Ishikawa (cell line): ENCODE results near the gene KBTBD2.
A peak's percentile ranks its signal among the peaks of the same experiment; 100 is the strongest.

Experiments
- CEBPB ChIP-seq: IDR thresholded peaks from 2 replicates; pipeline ENCODE4 v1.6.1; 2012
- CREB1 ChIP-seq: IDR thresholded peaks from 2 replicates; pipeline ENCODE4 v1.6.1; 2012; ENCODE audit warnings: low read depth
- EGR1 ChIP-seq: IDR thresholded peaks from 2 replicates; pipeline ENCODE4 v1.6.1; 2012
- EP300 ChIP-seq: IDR thresholded peaks from 2 replicates; pipeline ENCODE4 v1.6.1; 2012; ENCODE audit warnings: borderline replicate concordance
- FOXM1 ChIP-seq: IDR thresholded peaks from 2 replicates; pipeline ENCODE4 v1.6.1; 2012; ENCODE audit warnings: low read depth, borderline replicate concordance
- MAX ChIP-seq: IDR thresholded peaks from 2 replicates; pipeline ENCODE4 v1.6.1; 2012
- NFIC ChIP-seq: IDR thresholded peaks from 2 replicates; pipeline ENCODE4 v1.6.1; 2012
- RAD21 ChIP-seq: IDR thresholded peaks from 2 replicates; pipeline ENCODE4 v1.6.1; 2012; ENCODE audit warnings: low read depth
- REST ChIP-seq: IDR thresholded peaks from 2 replicates; pipeline ENCODE4 v1.6.1; 2012; ENCODE audit warnings: low read depth, mild to moderate bottlenecking
- TAF1 ChIP-seq: IDR thresholded peaks from 2 replicates; pipeline ENCODE4 v1.6.1; 2012; ENCODE audit warnings: low read depth, mild to moderate bottlenecking
- TCF12 ChIP-seq: IDR thresholded peaks from 2 replicates; pipeline ENCODE4 v1.6.1; 2012; ENCODE audit warnings: low read depth
- TEAD4 ChIP-seq: IDR thresholded peaks from 2 replicates; pipeline ENCODE4 v1.6.1; 2012
- USF1 ChIP-seq: IDR thresholded peaks from 2 replicates; pipeline ENCODE4 v1.6.1; 2012
- YY1 ChIP-seq: IDR thresholded peaks from 2 replicates; pipeline ENCODE4 v1.6.1; 2012; ENCODE audit warnings: low read depth
- ZBTB7A ChIP-seq: IDR thresholded peaks from 2 replicates; pipeline ENCODE4 v1.6.1; 2012; ENCODE audit warnings: low read depth

The KBTBD2 gene

GRCh38 chr7:32888505-32888904 is 3.1 kb downstream of the KBTBD2 start:
- no peak for TF ChIP-seq RAD21
- TF ChIP-seq TAF1: no peak
- TF ChIP-seq TEAD4: no peak
- TF ChIP-seq REST: no peak
- TF ChIP-seq CREB1: no peak
- no peak for TF ChIP-seq CEBPB
- no peak for TF ChIP-seq YY1
- TF ChIP-seq ZBTB7A: no peak
- TF ChIP-seq FOXM1: no peak
- TF ChIP-seq USF1: no peak
- no peak for TF ChIP-seq MAX
- TF ChIP-seq EGR1: no peak

GRCh38 chr7:32887395-32887794 is 4.2 kb downstream of the KBTBD2 start:
- TF ChIP-seq TAF1: no peak
- TF ChIP-seq RAD21: no peak
- no peak for TF ChIP-seq REST
- TF ChIP-seq MAX: no peak
- TF ChIP-seq ZBTB7A: no peak
- no peak for TF ChIP-seq CREB1
- TF ChIP-seq CEBPB: no peak
- TF ChIP-seq EP300: no peak
- no peak for TF ChIP-seq USF1
- TF ChIP-seq YY1: no peak
- TF ChIP-seq EGR1: no peak
- TF ChIP-seq FOXM1: no peak
- TF ChIP-seq TEAD4: no peak
- TF ChIP-seq TCF12: no peak
- no peak for TF ChIP-seq NFIC

- TF ChIP-seq CEBPB: peak; percentile 78
- no peak for TF ChIP-seq FOXM1
Measured at GRCh38 chr7:32881074-32881982, 10.2 kb downstream of the KBTBD2 start.

- TF ChIP-seq CEBPB: no peak
- no peak for TF ChIP-seq REST
- no peak for TF ChIP-seq USF1
- TF ChIP-seq FOXM1: no peak
- no peak for TF ChIP-seq EGR1
- no peak for TF ChIP-seq YY1
- TF ChIP-seq TEAD4: no peak
- TF ChIP-seq RAD21: no peak
- no peak for TF ChIP-seq TCF12
- TF ChIP-seq TAF1: no peak
Measured at GRCh38 chr7:32879460-32879859, 12.1 kb downstream of the KBTBD2 start.
